Measurements from ENCODE around the gene GBGT1. TPM values are rescaled to one million over a fixed set of nuclear protein-coding genes. Genes with fewer than 3 reads are reported as not detected.

Gene GBGT1
- total RNA-seq, 2 donors from 2014 or later: 15.5 to 16.8 TPM

GRCh38 chr9:133188006-133188842, 24.5 kb upstream of the GBGT1 start:
- Histone ChIP-seq H3K4me1 (peaks cover 0 to 7% of the 10 kb centered on the region in 2 donors), H3K9me3 (no peaks in the 10 kb centered on the region), H3K27me3 (no peaks in the 10 kb centered on the region), H3K4me3 (no peak overlapping the region), H3K36me3 (no peaks in the 10 kb centered on the region), H3K27ac (no peak overlapping the region)
- DNase-seq (ENCODE audit: low spot score): no peak
- TF ChIP-seq CTCF (IDR thresholded peaks at IDR 0.05): peak in 1 of 2 donors; percentile 22

- Histone ChIP-seq H3K27ac (no peak overlapping the region), H3K36me3 (no peaks in the 10 kb centered on the region), H3K4me1 (peaks cover 0 to 7% of the 10 kb centered on the region in 2 donors), H3K9me3 (no peaks in the 10 kb centered on the region), H3K27me3 (no peaks in the 10 kb centered on the region), H3K4me3 (no peak overlapping the region)
- DNase-seq (ENCODE audit: low spot score): no peak
- no peak for TF ChIP-seq CTCF (IDR thresholded peaks at IDR 0.05)
Measured at GRCh38 chr9:133187561-133188005, 23.9 kb upstream of the GBGT1 start.

DNA sequence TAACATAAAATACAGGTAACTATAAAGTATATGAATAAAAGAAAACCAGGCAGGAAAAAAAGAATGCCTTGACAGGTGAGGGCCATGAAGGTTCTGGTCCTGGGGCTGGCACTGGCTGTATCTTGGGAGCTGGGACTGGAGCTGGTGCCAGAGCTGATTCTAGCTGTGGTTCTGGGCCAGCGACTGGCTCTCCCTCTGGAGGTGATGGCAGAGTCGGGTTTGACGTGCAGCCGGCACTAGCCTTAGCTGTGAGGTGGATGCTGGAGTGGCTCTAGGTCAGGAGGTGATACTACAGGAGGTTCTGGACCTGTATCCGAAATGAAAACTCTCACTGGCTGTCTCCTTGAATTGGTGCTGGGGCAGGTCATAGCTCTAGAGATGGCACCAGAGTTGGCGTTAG, 23.0 kb upstream of the GBGT1 start:
- H3K36me3 ChIP-seq: no peaks in the 10 kb centered on the region
- no peak overlapping the region for H3K27ac ChIP-seq
- no peak overlapping the region for H3K4me3 ChIP-seq
- TF ChIP-seq CTCF (IDR thresholded peaks at IDR 0.05): no peak
- H3K27me3 ChIP-seq: no peaks in the 10 kb centered on the region
- H3K4me1 ChIP-seq: peaks cover 0 to 7% of the 10 kb centered on the region in 2 donors
- no peak for DNase-seq (ENCODE audit: low spot score)
- no peaks in the 10 kb centered on the region for H3K9me3 ChIP-seq

- H3K9me3 ChIP-seq: no peaks in the 10 kb centered on the region
- peak; percentile 31 to 72 for TF ChIP-seq CTCF (IDR thresholded peaks at IDR 0.05)
- H3K4me3 ChIP-seq: no peak overlapping the region
- H3K27me3 ChIP-seq: no peaks in the 10 kb centered on the region
- peaks cover 0 to 7% of the 10 kb centered on the region in 2 donors for H3K4me1 ChIP-seq
- no peaks in the 10 kb centered on the region for H3K36me3 ChIP-seq
- DNase-seq (ENCODE audit: low spot score): no peak
- H3K27ac ChIP-seq: no peak overlapping the region
Measured at GRCh38 chr9:133184971-133185370, 21.3 kb upstream of the GBGT1 start.

DNA sequence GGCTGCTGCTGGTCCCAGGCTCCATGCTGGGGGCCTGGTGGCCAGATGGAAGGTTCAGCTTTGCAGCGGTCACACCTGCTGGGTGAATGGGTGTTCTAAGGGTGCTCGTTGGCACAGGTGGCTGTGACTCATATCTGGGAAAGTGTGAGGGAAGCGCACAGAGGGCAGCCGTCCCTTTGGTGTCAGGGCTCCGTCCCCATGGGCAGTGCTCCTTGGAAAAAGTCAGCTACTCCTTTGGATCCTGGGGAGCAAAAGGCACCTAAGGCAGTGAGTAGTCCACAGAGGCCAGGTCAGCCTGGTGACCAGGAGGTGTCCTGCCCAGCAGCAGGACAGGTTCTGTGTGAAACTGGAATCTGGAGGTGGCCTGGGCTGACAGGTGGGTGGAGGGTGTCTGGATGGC, 18.4 kb upstream of the GBGT1 start:
- Histone ChIP-seq H3K4me3 (no peak overlapping the region), H3K27ac (no peak overlapping the region), H3K9me3 (no peaks in the 10 kb centered on the region), H3K36me3 (no peaks in the 10 kb centered on the region), H3K27me3 (no peaks in the 10 kb centered on the region), H3K4me1 (peaks cover 0 to 7% of the 10 kb centered on the region in 2 donors)
- TF ChIP-seq CTCF (IDR thresholded peaks at IDR 0.05): no peak
- DNase-seq (ENCODE audit: low spot score): no peak
